ENCODE measurements around the gene HLF. TPM values are rescaled to one million over a fixed set of nuclear protein-coding genes. Genes with fewer than 3 reads are reported as not detected.

HLF gene
- not detected in 2 replicates for total RNA-seq (2014; rRNA removed; shearing (Covaris generic); ENCODE audit: low replicate concordance)

GRCh38 chr17:55264645-55265298 lies at the start of gene HLF:
HLF (plus strand) TSS chr17:55264960; CDS start chr17:55265485, 525 bp downstream.
- H3K9ac ChIP-seq (ENCODE audit: low read length): no peak within 1 kb of the TSS

GRCh38 chr17:55215711-55216110 lies 49.0 kb upstream of the HLF start:
- Histone ChIP-seq H3K9me3 (ENCODE audit: low read length) (no peaks in the 10 kb centered on the region), H3K27ac (ENCODE audit: low read length) (no peak overlapping the region), H3K4me3 (ENCODE audit: low read length) (no peak overlapping the region), H3K9ac (ENCODE audit: low read length) (no peak overlapping the region), H3K9me2 (replicated peaks; ENCODE audit: insufficient read depth, low read length) (no peaks in the 10 kb centered on the region), H3K4me2 (ENCODE audit: low read depth, low read length, poor library complexity, severe bottlenecking) (no peak overlapping the region), H2AFZ (ENCODE audit: low read length) (no peak overlapping the region), H3K27me3 (ENCODE audit: low read length) (no peaks in the 10 kb centered on the region), H3K79me2 (ENCODE audit: low read length) (no peaks in the 10 kb centered on the region), H4K20me1 (ENCODE audit: insufficient read depth, low read depth, low read length) (no peaks in the 10 kb centered on the region), H3K36me3 (ENCODE audit: insufficient read depth, low read length) (no peaks in the 10 kb centered on the region), H3K4me1 (ENCODE audit: low read length) (no peaks in the 10 kb centered on the region)
- no peak for DNase-seq

More at GRCh38 chr17:55264645-55265298, at the start of gene HLF:
- no peaks in the 10 kb centered on the region for H3K9me2 ChIP-seq (replicated peaks; ENCODE audit: insufficient read depth, low read length)
- H3K27me3 ChIP-seq (ENCODE audit: low read length): no peaks in the 10 kb centered on the region
- no peaks in the 10 kb centered on the region for H3K9me3 ChIP-seq (ENCODE audit: low read length)
- no peak within 1 kb of the TSS for H2AFZ ChIP-seq (ENCODE audit: low read length)
- no peak within 1 kb of the TSS for H3K4me3 ChIP-seq (ENCODE audit: low read length)
- no peak within 1 kb of the TSS for H3K4me2 ChIP-seq (ENCODE audit: low read depth, low read length, poor library complexity, severe bottlenecking)
- H3K79me2 ChIP-seq (ENCODE audit: low read length): no peaks in the 10 kb centered on the region
- DNase-seq: no peak
- H3K4me1 ChIP-seq (ENCODE audit: low read length): no peaks in the 10 kb centered on the region
- H3K36me3 ChIP-seq (ENCODE audit: insufficient read depth, low read length): no peaks in the 10 kb centered on the region
- H4K20me1 ChIP-seq (ENCODE audit: insufficient read depth, low read depth, low read length): no peaks in the 10 kb centered on the region
- no peak within 1 kb of the TSS for H3K27ac ChIP-seq (ENCODE audit: low read length)

- Histone ChIP-seq H3K9me2 (replicated peaks; ENCODE audit: insufficient read depth, low read length) (no peaks in the 10 kb centered on the region), H3K4me2 (ENCODE audit: low read depth, low read length, poor library complexity, severe bottlenecking) (no peak overlapping the region), H3K9me3 (ENCODE audit: low read length) (no peaks in the 10 kb centered on the region), H3K4me1 (ENCODE audit: low read length) (no peaks in the 10 kb centered on the region), H3K79me2 (ENCODE audit: low read length) (no peaks in the 10 kb centered on the region), H2AFZ (ENCODE audit: low read length) (no peak overlapping the region), H3K27me3 (ENCODE audit: low read length) (no peaks in the 10 kb centered on the region), H3K27ac (ENCODE audit: low read length) (no peak overlapping the region), H3K4me3 (ENCODE audit: low read length) (no peak overlapping the region), H3K36me3 (ENCODE audit: insufficient read depth, low read length) (no peaks in the 10 kb centered on the region), H3K9ac (ENCODE audit: low read length) (no peak overlapping the region), H4K20me1 (ENCODE audit: insufficient read depth, low read depth, low read length) (no peaks in the 10 kb centered on the region)
- no peak for DNase-seq
Observed at GRCh38 chr17:55216888-55217287, 47.9 kb upstream of the HLF start.

- Histone ChIP-seq H3K9ac (ENCODE audit: low read length) (no peak overlapping the region), H3K4me3 (ENCODE audit: low read length) (no peak overlapping the region), H3K27me3 (ENCODE audit: low read length) (no peaks in the 10 kb centered on the region), H3K4me2 (ENCODE audit: low read depth, low read length, poor library complexity, severe bottlenecking) (no peak overlapping the region), H3K36me3 (ENCODE audit: insufficient read depth, low read length) (no peaks in the 10 kb centered on the region), H3K9me2 (replicated peaks; ENCODE audit: insufficient read depth, low read length) (no peaks in the 10 kb centered on the region), H2AFZ (ENCODE audit: low read length) (no peak overlapping the region), H3K79me2 (ENCODE audit: low read length) (no peaks in the 10 kb centered on the region), H3K27ac (ENCODE audit: low read length) (no peak overlapping the region), H4K20me1 (ENCODE audit: insufficient read depth, low read depth, low read length) (no peaks in the 10 kb centered on the region), H3K4me1 (ENCODE audit: low read length) (no peaks in the 10 kb centered on the region), H3K9me3 (ENCODE audit: low read length) (no peaks in the 10 kb centered on the region)
- no peak for DNase-seq
Observed at GRCh38 chr17:55219459-55219858, 45.3 kb upstream of the HLF start.

- H3K9ac ChIP-seq (ENCODE audit: low read length): no peak overlapping the region
- H3K27me3 ChIP-seq (ENCODE audit: low read length): no peaks in the 10 kb centered on the region
- H2AFZ ChIP-seq (ENCODE audit: low read length): no peak overlapping the region
- DNase-seq: no peak
- H3K4me2 ChIP-seq (ENCODE audit: low read depth, low read length, poor library complexity, severe bottlenecking): no peak overlapping the region
- H4K20me1 ChIP-seq (ENCODE audit: insufficient read depth, low read depth, low read length): no peaks in the 10 kb centered on the region
- H3K27ac ChIP-seq (ENCODE audit: low read length): no peak overlapping the region
- no peaks in the 10 kb centered on the region for H3K9me2 ChIP-seq (replicated peaks; ENCODE audit: insufficient read depth, low read length)
- H3K36me3 ChIP-seq (ENCODE audit: insufficient read depth, low read length): no peaks in the 10 kb centered on the region
- no peaks in the 10 kb centered on the region for H3K79me2 ChIP-seq (ENCODE audit: low read length)
- H3K4me1 ChIP-seq (ENCODE audit: low read length): no peaks in the 10 kb centered on the region
- H3K4me3 ChIP-seq (ENCODE audit: low read length): no peak overlapping the region
- no peaks in the 10 kb centered on the region for H3K9me3 ChIP-seq (ENCODE audit: low read length)
Observed at GRCh38 chr17:55219934-55220333, 44.8 kb upstream of the HLF start.

- no peak overlapping the region for H3K4me3 ChIP-seq (ENCODE audit: low read length)
- H3K27me3 ChIP-seq (ENCODE audit: low read length): no peaks in the 10 kb centered on the region
- no peak overlapping the region for H2AFZ ChIP-seq (ENCODE audit: low read length)
- H3K36me3 ChIP-seq (ENCODE audit: insufficient read depth, low read length): no peaks in the 10 kb centered on the region
- no peak overlapping the region for H3K4me2 ChIP-seq (ENCODE audit: low read depth, low read length, poor library complexity, severe bottlenecking)
- DNase-seq: no peak
- no peaks in the 10 kb centered on the region for H3K9me3 ChIP-seq (ENCODE audit: low read length)
- no peaks in the 10 kb centered on the region for H3K79me2 ChIP-seq (ENCODE audit: low read length)
- H3K4me1 ChIP-seq (ENCODE audit: low read length): no peaks in the 10 kb centered on the region
- H3K9ac ChIP-seq (ENCODE audit: low read length): no peak overlapping the region
- H3K9me2 ChIP-seq (replicated peaks; ENCODE audit: insufficient read depth, low read length): no peaks in the 10 kb centered on the region
- H3K27ac ChIP-seq (ENCODE audit: low read length): no peak overlapping the region
- H4K20me1 ChIP-seq (ENCODE audit: insufficient read depth, low read depth, low read length): no peaks in the 10 kb centered on the region
Observed at GRCh38 chr17:55223524-55223923, 41.2 kb upstream of the HLF start.

- no peak overlapping the region for H3K9ac ChIP-seq (ENCODE audit: low read length)
- no peak overlapping the region for H3K27ac ChIP-seq (ENCODE audit: low read length)
- H3K79me2 ChIP-seq (ENCODE audit: low read length): no peaks in the 10 kb centered on the region
- no peaks in the 10 kb centered on the region for H3K27me3 ChIP-seq (ENCODE audit: low read length)
- H4K20me1 ChIP-seq (ENCODE audit: insufficient read depth, low read depth, low read length): no peaks in the 10 kb centered on the region
- no peak overlapping the region for H3K4me3 ChIP-seq (ENCODE audit: low read length)
- no peaks in the 10 kb centered on the region for H3K4me1 ChIP-seq (ENCODE audit: low read length)
- no peak overlapping the region for H2AFZ ChIP-seq (ENCODE audit: low read length)
- no peaks in the 10 kb centered on the region for H3K36me3 ChIP-seq (ENCODE audit: insufficient read depth, low read length)
- H3K4me2 ChIP-seq (ENCODE audit: low read depth, low read length, poor library complexity, severe bottlenecking): no peak overlapping the region
- no peak for DNase-seq
- H3K9me2 ChIP-seq (replicated peaks; ENCODE audit: insufficient read depth, low read length): no peaks in the 10 kb centered on the region
- no peaks in the 10 kb centered on the region for H3K9me3 ChIP-seq (ENCODE audit: low read length)
Observed at GRCh38 chr17:55224746-55225145, 40.0 kb upstream of the HLF start.

- Histone ChIP-seq H3K27ac (ENCODE audit: low read length) (no peak overlapping the region), H2AFZ (ENCODE audit: low read length) (no peak overlapping the region), H3K9ac (ENCODE audit: low read length) (no peak overlapping the region), H3K9me2 (replicated peaks; ENCODE audit: insufficient read depth, low read length) (no peaks in the 10 kb centered on the region), H3K9me3 (ENCODE audit: low read length) (no peaks in the 10 kb centered on the region), H3K4me1 (ENCODE audit: low read length) (no peaks in the 10 kb centered on the region), H4K20me1 (ENCODE audit: insufficient read depth, low read depth, low read length) (no peaks in the 10 kb centered on the region), H3K4me2 (ENCODE audit: low read depth, low read length, poor library complexity, severe bottlenecking) (no peak overlapping the region), H3K79me2 (ENCODE audit: low read length) (no peaks in the 10 kb centered on the region), H3K4me3 (ENCODE audit: low read length) (no peak overlapping the region), H3K36me3 (ENCODE audit: insufficient read depth, low read length) (no peaks in the 10 kb centered on the region), H3K27me3 (ENCODE audit: low read length) (no peaks in the 10 kb centered on the region)
- DNase-seq: no peak
Observed at GRCh38 chr17:55225237-55225636, 39.5 kb upstream of the HLF start.

All from Karpas-422 (cell line).